Chondrocyte (in vitro differentiated cells): ENCODE measurements around the gene TKT. TPM values are rescaled to one million over a fixed set of nuclear protein-coding genes. Genes with fewer than 3 reads are reported as not detected.

Experiments
- DNase-seq: peaks from one replicate; pipeline ENCODE4 v3.0.0; 2021; ENCODE audit warnings: mixed read lengths, low spot score
- H3K27ac Mint-ChIP-seq: one replicate; pipeline ENCODE4 v1.8.0; 2021; ENCODE audit warnings: mild to moderate bottlenecking, moderate library complexity, mixed read lengths; ENCODE audit not compliant: unreplicated experiment
- H3K27me3 Mint-ChIP-seq: 2 replicates; pipeline ENCODE4 v1.8.0; 2021; ENCODE audit warnings: low read depth, mixed read lengths
- H3K36me3 Mint-ChIP-seq: 2 replicates; pipeline ENCODE4 v1.8.0; 2021; ENCODE audit warnings: low read depth, mixed read lengths
- H3K4me1 Mint-ChIP-seq: 2 replicates; pipeline ENCODE4 v1.8.0; 2021; ENCODE audit warnings: low read depth, mild to moderate bottlenecking, mixed read lengths
- H3K4me3 Mint-ChIP-seq: one replicate; pipeline ENCODE4 v1.8.0; 2021; ENCODE audit warnings: mild to moderate bottlenecking, moderate library complexity, mixed read lengths; ENCODE audit not compliant: unreplicated experiment
- H3K9me3 Mint-ChIP-seq: 2 replicates; pipeline ENCODE4 v1.8.0; 2021; ENCODE audit warnings: low read depth, mixed read lengths
- total RNA-seq: library from RNA; stranded (reverse); gene quantifications from 3 replicates; pipeline ENCODE4 v1.2.1, GENCODE V29; 2021
- TF ChIP-seq, protein P1 (sequence below): fragments of 200-600 bp; sonication (generic); IDR thresholded peaks from 2 replicates; pipeline ENCODE4 v1.5.0; 2021; ENCODE audit warnings: antibody characterized with exemption, mild to moderate bottlenecking, moderate library complexity

Gene TKT
- total RNA-seq, 1 donor from 2014 or later: 165 TPM

DNA sequence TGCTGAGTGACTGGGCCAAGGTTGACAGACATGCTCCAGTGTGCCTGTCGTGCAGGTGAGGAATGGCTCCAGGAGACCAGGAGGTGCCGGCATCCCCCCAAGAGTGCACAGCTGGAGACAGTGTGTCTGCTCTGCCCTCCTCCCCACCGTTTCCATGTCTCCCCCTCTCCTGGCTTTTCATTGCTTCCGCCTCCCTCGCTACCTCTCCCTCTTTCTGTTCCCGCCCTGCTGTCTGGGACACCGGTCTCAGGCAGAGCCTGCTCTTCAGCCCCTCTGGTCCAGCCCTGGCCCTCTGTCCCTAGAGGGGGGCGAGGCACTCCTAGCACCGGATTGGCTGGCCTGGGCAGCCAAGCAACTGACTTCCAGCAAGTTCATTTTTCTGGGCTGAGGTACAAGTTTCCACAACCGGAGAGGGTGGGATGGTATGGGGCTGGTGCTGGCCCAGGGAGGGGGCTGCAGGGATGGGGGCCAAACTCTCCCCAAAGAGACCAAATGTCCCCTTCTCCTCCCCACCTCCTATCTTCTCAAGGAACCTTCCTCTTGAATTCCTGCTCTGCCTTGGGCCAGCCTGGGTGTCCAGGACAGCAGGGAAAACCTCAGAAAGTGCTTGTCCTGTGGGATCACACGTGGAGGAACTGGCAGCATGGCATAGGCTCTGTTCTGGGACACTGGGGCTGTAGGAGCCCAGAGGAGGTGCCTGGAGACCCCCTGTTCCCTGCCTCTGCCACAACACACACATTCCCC is 62.2 kb downstream of the TKT start:
- H3K27ac Mint-ChIP-seq: peak overlapping the region; percentile 63
- no peaks in the 10 kb centered on the region for H3K27me3 Mint-ChIP-seq
- TF ChIP-seq, protein P1, sequence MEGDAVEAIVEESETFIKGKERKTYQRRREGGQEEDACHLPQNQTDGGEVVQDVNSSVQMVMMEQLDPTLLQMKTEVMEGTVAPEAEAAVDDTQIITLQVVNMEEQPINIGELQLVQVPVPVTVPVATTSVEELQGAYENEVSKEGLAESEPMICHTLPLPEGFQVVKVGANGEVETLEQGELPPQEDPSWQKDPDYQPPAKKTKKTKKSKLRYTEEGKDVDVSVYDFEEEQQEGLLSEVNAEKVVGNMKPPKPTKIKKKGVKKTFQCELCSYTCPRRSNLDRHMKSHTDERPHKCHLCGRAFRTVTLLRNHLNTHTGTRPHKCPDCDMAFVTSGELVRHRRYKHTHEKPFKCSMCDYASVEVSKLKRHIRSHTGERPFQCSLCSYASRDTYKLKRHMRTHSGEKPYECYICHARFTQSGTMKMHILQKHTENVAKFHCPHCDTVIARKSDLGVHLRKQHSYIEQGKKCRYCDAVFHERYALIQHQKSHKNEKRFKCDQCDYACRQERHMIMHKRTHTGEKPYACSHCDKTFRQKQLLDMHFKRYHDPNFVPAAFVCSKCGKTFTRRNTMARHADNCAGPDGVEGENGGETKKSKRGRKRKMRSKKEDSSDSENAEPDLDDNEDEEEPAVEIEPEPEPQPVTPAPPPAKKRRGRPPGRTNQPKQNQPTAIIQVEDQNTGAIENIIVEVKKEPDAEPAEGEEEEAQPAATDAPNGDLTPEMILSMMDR: no peak
- no peaks in the 10 kb centered on the region for H3K9me3 Mint-ChIP-seq
- peaks cover 33% of the 10 kb centered on the region for H3K4me1 Mint-ChIP-seq
- peaks cover 5% of the 10 kb centered on the region for H3K36me3 Mint-ChIP-seq
- H3K4me3 Mint-ChIP-seq: no peak overlapping the region
- DNase-seq: peak; percentile 75

DNA sequence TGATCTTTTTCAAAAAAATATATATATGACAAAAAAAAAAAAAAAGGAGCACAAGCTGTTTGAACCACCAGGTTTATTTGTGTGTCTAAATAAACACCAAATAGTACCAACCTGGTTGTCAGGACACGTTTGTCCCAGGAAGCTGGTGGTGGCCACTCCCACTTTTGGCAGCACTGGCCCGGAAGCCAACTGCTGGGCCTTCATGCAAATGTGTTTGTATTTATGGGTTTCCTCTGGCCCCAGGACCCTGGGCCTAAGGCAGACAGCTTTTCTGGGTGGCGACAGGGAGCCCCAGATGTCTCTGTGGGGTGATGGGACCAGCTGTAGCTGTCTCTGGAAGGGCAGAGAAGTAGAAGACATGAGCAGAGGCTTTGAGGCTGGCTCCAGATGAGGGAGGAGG is 63.2 kb downstream of the TKT start:
- TF ChIP-seq, protein P1: no peak
- no peaks in the 10 kb centered on the region for H3K9me3 Mint-ChIP-seq
- no peak overlapping the region for H3K27ac Mint-ChIP-seq
- DNase-seq: peak; percentile 28
- H3K4me3 Mint-ChIP-seq: no peak overlapping the region
- H3K4me1 Mint-ChIP-seq: peaks cover 34% of the 10 kb centered on the region
- H3K27me3 Mint-ChIP-seq: no peaks in the 10 kb centered on the region
- H3K36me3 Mint-ChIP-seq: peaks cover 6% of the 10 kb centered on the region

DNA sequence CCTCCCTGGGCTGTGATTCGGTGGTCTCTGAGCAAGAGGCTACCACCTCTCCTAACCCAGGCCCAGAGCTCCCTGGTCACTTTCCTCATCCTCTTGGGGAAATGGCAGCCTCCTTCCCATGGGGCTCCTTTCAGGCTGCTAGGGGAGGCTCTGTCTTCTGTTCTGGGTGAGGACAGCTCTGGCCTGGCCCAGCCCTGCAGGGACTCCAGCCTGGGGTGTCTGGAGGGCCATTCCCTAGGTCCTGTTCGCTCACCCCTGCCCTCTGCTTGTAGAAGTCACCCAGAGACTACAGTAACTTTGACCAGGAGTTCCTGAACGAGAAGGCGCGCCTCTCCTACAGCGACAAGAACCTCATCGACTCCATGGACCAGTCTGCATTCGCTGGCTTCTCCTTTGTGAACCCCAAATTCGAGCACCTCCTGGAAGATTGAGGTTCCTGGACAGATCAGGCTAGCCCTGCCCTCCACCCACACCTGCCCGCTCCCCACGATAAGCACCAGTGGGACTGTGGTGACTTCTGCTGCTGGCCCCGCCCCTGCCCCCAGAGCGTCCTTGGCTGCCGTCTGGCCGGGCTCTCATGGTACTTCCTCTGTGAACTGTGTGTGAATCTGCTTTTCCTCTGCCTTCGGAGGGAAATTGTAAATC is 63.9 kb downstream of the TKT start:
- TF ChIP-seq, protein P1: no peak
- Mint-ChIP-seq H3K4me3 (no peak overlapping the region), H3K4me1 (peaks cover 40% of the 10 kb centered on the region), H3K36me3 (peaks cover 10% of the 10 kb centered on the region), H3K27ac (no peak overlapping the region), H3K9me3 (no peaks in the 10 kb centered on the region), H3K27me3 (no peaks in the 10 kb centered on the region)
- DNase-seq: peak; percentile 70

DNA sequence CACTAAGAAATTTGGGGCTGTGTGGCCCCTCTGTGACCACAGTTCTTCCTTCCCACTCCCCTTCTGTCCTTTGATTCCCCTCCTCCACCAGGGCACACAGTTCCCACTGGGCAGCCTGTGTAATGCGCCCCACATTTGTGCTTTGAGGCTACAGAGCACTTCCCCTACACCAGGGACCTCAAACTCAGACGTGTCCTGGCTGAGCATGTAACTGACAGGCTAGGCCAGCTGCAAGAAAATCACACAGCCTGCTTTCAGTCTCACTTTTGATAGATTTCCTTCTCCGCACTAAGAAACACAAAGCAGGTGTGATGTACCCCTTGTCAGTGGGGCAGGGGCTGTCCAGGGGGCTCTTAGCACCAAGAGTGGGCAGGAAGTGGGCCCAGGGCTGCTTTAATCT is 65.2 kb downstream of the TKT start:
- peaks cover 14% of the 10 kb centered on the region for H3K36me3 Mint-ChIP-seq
- TF ChIP-seq, protein P1: no peak

DNA sequence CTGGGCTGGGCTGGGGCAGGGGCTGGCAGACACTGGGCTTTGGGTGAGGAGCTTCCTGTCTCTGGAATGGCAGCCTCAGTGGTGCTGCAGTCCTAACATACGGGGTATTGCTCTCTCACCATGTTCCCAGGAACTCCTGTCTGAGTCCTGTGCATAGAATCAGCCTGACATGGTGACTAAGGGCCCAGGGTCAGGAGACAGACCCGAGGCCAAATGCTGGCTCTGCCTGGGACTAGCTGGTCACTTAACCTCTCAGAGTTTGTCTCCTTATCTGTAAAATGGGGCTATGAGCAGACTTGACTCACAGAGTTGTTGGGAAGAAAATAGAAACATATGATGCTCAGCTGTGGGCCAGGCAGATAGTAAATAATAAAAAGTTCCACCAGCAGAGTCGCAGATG is 66.5 kb downstream of the TKT start:
- Mint-ChIP-seq H3K9me3 (no peaks in the 10 kb centered on the region), H3K4me1 (peaks cover 27% of the 10 kb centered on the region), H3K4me3 (no peak overlapping the region), H3K36me3 (peaks cover 17% of the 10 kb centered on the region), H3K27ac (no peak overlapping the region), H3K27me3 (no peaks in the 10 kb centered on the region)
- TF ChIP-seq, protein P1: no peak
- DNase-seq: no peak

More for the DNA sequence above, 65.2 kb downstream of the TKT start:
- no peak overlapping the region for H3K27ac Mint-ChIP-seq
- peak; percentile 20 for DNase-seq
- no peaks in the 10 kb centered on the region for H3K9me3 Mint-ChIP-seq
- H3K4me1 Mint-ChIP-seq: peaks cover 39% of the 10 kb centered on the region
- H3K4me3 Mint-ChIP-seq: no peak overlapping the region
- no peaks in the 10 kb centered on the region for H3K27me3 Mint-ChIP-seq
